Stimulated activated naive CD4-positive, alpha-beta T cell (primary cell): ENCODE data around the gene ZFYVE28.

Experiments
- DNase-seq, 6 experiments: peaks; one replicate each; lab custom pipeline; 2025; lab: John Stamatoyannopoulos, UW

The ZFYVE28 gene

GRCh38 chr4:2411786-2412510 is 6.5 kb downstream of the ZFYVE28 start:
- peak in 1 of 6 experiments; percentile 45 for DNase-seq

GRCh38 chr4:2409381-2409783 is 9.1 kb downstream of the ZFYVE28 start:
- DNase-seq = no peak

GRCh38 chr4:2408976-2409375 is 9.5 kb downstream of the ZFYVE28 start:
- DNase-seq = no peak

- DNase-seq = no peak
Observed at GRCh38 chr4:2408401-2408958, 10.0 kb downstream of the ZFYVE28 start.

GRCh38 chr4:2407991-2408342 is 10.5 kb downstream of the ZFYVE28 start:
- no peak for DNase-seq

- no peak for DNase-seq
Observed at GRCh38 chr4:2406920-2407319, 11.5 kb downstream of the ZFYVE28 start.

GRCh38 chr4:2406406-2406805 is 12.0 kb downstream of the ZFYVE28 start:
- DNase-seq = no peak

GRCh38 chr4:2402941-2403340 is 15.5 kb downstream of the ZFYVE28 start:
- no peak for DNase-seq

GRCh38 chr4:2402048-2402842 is 16.2 kb downstream of the ZFYVE28 start:
- peak in 1 of 6 experiments; percentile 28 for DNase-seq

GRCh38 chr4:2401610-2401983 is 16.8 kb downstream of the ZFYVE28 start:
- no peak for DNase-seq

GRCh38 chr4:2400841-2401609 is 17.4 kb downstream of the ZFYVE28 start:
- DNase-seq = no peak

- no peak for DNase-seq
Observed at GRCh38 chr4:2399631-2400190, 18.7 kb downstream of the ZFYVE28 start.

- DNase-seq = no peak
Observed at GRCh38 chr4:2399216-2399615, 19.2 kb downstream of the ZFYVE28 start.

GRCh38 chr4:2397596-2398379 is 20.7 kb downstream of the ZFYVE28 start:
- DNase-seq = no peak

GRCh38 chr4:2396781-2397368 is 21.6 kb downstream of the ZFYVE28 start:
- DNase-seq = no peak

- no peak for DNase-seq
Observed at GRCh38 chr4:2395584-2395983, 22.9 kb downstream of the ZFYVE28 start.

- no peak for DNase-seq
Observed at GRCh38 chr4:2395038-2395437, 23.4 kb downstream of the ZFYVE28 start.

GRCh38 chr4:2394528-2394927 is 23.9 kb downstream of the ZFYVE28 start:
- no peak for DNase-seq

GRCh38 chr4:2393353-2394270 is 24.8 kb downstream of the ZFYVE28 start:
- peak in 1 of 6 experiments; percentile 36 for DNase-seq
